Activated T-cell treated with anti-CD3 and anti-CD28 coated beads for 4 hours (primary cell): Measurements from ENCODE around the gene LUC7L.
"Not testable (repeated sequence)": the region's sequence is repeated elsewhere in the genome, so short reads cannot be mapped to it uniquely, and the experiment has no call there.

Experiments
- DNase-seq: peaks from one replicate; pipeline ENCODE4 v3.0.0-alpha.2; 2020

LUC7L gene

DNA sequence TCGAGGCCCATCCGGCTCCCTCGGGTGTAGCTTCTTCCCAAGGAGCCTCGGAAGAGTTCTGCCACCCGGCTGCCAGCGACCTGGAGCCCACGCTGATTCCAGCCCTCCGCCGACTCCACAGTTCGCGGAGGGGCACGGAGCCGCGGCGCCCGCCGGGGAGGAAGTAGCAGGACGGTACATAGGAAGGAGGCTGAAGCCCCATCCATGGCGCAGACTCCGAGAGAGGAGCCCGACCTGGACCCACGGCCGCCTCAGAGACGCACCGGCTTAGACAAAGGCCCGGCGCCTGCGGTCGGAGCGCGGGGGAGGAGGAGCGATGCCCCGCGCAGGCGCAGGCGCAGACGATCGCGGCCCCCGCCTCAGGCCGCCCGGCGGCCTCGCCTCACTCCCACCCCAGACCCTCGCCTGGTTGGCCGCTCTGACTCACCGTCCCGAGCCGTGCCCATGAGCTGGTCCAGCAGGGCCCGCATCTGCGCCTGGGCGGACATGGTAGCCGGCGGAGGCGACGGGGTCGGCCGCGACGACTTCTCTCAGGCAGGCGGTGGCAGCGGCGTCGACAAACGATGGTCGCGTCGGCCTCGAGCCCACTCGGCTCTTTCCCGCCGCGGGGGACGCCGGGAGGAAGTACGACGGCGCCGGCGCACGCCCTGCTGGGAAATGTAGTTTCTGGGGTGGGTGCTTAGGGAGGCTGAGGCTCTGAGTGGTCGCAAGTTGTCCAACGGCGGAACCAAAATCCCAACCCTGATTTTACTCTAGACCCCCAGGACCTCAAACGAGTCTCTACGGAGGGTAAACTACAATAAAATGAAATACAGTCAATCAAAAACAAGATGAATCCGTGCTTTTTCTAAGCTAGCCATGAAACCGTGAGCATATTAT is at the start of gene LUC7L:
Gene LUC7L (minus strand): TSS at position 598 of the 879 bp plus-strand sequence. CDS start 110 bp downstream, at position 488.
- DNase-seq: peak; percentile 75

DNA sequence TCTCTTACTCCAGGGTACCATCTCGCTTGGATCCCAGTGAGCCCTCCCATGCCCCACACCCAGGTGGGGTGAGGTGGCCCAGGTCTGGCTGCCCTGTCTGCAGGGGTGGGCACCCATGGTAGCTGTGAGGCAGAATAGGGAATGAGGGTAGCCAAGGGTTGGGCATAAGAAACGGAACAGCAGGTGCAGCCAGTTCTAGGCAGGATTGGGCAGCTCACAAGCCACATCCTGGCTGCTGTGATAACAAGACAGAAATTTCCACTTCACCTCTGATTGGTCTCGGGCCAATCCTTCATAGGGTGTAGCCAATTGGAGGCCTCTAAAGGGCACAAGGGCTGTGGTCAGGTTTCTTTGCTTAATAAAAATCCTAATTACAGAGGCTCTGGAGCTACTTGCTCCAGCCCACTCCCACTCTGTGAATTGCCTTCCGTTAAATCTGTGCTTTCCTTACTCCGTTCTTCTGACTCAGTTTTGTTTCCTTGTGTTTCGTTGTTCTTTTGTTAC is 49.7 kb upstream of the LUC7L start:
- DNase-seq: no peak

DNA sequence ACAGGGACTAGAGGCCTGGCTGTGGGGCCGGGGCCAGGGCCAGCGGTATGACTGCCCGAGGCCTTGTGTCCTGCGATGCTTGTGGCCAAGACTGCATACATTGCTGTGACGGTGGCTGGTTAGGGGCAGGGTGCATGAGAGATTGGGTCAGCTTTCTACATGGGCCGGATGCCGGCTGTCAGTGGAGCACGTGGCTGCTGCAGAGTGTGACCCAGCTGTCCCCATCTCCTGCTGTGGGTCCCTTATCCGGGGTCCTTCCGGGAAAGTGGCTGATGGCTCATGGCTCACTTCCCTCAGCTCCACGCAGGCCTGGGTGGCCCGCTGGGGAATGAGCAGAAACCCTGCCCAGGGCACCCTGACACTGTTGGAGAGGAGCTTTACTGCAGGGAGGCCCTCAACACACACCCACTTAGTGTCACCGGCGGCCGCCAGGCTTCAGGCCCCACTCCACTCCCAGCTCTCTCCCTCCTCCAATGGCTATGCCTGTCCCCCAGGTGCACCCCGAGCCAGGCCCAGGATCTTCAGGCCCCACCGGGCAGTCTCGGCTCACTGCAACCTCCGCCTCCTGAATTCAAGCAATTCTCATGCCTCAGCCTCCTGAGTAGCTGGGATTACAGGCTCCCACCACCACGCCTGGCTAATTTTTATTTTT is 47.3 kb upstream of the LUC7L start:
- no peak for DNase-seq

- no peak for DNase-seq
These were observed 46.6 kb upstream of the LUC7L start, which contains the start of gene RGS11 for GRCh38 chr16:275786-276232. RGS11 (minus strand) TSS chr16:275944; CDS start chr16:275911, 33 bp downstream.

GRCh38 chr16:275041-275641 is 45.9 kb upstream of the LUC7L start:
- DNase-seq: no peak

DNA sequence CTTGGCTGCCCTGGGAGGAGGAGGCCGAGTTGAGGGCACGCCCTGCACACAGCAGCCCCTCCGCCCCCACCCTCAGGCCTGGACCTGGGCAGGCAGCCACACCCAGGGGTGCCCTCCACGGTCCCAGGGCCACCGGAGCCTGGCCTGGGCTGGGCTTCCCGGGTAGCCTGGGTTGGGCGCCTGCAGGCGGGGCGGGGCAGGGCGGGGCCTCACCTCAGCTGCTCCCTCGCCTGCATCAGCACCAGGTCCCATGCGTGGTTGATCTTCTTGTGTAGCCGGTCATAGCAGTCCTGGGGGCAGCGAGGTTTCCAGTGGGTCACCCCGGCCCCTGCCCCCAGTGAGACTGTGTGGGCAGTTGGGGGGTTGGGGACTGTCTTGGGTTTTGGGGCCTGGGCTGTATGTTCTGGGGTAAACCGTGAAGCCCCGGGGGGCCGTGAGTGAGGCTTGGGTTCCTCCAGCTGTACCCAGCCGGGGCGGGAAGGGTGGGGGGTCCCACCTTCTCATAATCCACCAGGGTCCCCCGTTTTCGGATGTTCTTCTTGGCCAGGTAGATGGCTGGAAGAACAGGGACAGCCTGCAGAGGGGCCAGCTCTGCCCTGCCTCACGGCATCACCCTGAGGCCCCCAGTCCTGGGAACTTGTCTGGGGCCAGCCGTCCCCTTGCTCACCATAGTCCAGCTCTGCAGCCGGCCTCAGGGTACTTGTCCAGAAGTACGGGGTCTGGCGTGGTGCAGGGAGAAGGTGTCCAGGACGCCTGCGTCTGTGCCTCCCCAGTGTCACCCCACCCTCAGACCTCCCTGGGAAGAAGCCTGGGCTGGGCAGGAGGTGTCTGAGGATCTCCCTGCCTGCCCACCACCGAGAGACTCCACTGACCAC is 44.5 kb upstream of the LUC7L start:
- no peak for DNase-seq

DNA sequence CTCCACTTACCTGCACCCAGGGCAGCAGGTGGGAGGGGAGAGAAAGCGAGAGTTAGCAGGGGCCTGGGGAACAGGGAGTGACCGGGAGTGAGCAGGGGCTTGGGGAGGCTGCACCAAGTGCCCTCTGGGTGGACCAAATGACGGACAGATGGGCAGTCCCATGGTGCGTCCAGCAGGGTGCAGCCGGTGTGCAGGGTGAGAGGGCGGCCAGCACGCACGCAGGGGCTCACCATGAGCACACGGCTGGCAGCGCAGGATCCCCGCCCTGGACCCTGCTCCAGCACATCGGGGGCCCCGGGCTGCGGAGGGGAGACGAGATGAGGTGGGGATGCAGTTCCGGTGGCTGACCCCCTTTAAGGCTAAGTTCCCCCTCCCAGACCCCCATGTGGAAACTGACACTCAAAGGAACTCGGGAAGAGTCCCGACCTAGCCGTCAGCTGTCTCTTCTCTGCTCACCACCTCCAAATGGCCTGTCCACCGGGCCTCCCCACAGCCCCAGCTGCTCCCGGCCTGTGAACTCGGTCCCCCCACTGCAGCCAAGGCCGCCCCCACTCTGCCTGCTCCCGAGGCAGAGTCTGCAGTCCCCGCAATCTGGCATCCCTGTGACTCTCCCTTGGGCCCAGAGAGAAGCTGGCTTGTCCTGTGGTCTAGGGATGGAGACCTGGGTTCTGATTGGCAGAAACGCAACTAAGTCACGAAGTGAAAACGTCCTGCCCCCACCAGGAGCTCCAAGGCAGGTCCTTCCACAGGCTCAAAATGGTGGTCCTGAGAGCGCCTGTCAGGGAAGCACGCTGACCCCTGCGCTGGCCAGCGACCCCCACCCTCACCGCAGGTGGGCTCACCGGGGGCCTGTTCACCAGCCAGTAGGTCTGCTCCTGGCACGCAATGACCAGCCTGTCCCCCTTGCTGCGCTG is 43.6 kb upstream of the LUC7L start:
- no peak for DNase-seq

- no peak for DNase-seq
These were observed 41.4 kb upstream of the LUC7L start for GRCh38 chr16:270381-271255.

DNA sequence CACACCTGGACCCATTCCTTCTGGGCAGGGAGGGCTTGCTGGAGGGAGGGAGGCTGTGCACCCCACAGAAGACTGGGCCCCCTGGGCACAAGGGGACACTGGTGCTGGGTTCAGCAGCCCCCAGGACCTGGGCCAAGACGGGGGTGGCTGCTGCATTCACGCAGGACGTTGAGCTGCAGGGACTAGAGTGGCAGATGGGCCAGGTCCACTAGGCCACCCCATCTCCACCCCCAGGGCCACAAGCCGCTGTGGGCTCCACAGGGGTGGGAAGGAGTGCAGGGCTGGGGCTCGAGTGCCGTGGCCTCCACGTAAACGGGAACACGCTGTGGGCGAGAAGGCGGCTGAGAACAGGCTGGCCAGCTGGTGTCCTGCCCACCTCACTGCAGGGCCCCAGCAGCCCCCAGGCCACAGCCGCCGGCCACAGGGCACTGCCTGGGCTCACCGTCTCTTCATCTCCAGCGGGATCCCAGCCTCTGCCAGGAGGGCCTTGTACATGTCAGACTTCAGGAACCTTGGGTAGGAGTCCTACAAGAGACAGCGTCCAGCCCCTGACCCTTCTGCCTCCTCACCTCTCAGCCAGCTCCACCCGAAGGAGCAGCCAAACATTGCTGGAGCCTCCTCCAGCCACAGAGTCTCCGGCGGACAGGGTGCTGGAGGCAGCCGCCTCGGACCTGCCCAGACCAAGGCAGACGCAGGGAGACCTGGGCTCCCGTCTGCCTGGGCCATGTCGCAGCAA is 40.0 kb upstream of the LUC7L start:
- no peak for DNase-seq

DNA sequence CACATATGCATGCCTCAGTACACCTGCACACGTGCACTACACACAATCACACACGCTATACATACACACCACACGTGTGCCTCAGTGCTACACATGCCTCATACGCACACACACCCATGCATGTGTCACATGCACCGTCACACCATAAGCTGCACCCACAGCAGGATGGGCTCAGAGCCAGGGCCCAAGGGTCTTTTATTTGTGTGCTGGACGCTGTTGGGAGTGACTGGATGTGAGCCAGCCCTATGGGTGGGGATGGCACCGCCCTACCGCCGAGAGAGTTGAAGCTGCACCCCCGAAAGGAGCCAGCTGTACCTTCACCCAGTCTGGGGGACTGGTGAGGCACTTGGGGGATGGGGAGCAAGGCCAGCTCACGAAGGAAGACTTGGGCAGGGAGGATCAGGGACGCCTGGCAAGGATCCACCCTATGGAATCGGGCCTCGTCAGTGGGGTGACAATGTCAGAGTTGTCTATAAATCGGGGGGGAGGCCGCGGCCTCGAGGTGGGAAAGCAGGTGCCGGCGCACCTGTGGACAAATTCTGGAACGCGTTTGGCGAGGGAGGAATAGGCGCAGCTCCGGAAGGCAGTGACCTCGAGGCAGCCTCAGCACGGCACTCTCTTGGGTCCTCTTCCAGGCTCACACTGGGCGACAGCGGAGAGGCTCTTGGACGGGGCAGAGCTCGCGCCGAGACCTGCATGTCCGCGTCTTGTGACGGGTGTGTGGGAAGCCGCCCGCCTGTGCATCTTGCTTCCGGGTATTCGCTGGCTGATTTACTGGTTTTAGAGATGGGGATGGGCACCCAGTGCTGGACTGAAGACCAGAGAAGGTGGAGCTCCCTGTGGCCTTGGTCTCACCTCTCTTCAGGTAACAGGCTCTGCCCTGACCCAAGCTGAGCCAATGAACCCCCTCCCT is 39.1 kb upstream of the LUC7L start:
- no peak for DNase-seq

DNA sequence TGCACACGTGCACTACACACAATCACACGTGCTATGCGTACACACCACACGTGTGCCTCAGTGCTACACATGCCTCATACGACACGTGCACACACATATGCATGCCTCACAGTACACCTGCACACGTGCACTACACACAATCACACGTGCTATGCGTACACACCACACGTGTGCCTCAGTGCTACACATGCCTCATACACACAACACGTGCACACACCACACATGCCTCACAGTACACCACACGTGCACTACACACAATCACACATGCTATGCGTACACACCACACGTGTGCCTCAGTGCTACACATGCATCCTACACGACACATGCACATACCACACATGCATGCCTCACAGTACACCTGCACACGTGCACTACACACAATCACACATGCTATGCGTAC is 38.3 kb upstream of the LUC7L start:
- not testable (repeated sequence) for DNase-seq

DNA sequence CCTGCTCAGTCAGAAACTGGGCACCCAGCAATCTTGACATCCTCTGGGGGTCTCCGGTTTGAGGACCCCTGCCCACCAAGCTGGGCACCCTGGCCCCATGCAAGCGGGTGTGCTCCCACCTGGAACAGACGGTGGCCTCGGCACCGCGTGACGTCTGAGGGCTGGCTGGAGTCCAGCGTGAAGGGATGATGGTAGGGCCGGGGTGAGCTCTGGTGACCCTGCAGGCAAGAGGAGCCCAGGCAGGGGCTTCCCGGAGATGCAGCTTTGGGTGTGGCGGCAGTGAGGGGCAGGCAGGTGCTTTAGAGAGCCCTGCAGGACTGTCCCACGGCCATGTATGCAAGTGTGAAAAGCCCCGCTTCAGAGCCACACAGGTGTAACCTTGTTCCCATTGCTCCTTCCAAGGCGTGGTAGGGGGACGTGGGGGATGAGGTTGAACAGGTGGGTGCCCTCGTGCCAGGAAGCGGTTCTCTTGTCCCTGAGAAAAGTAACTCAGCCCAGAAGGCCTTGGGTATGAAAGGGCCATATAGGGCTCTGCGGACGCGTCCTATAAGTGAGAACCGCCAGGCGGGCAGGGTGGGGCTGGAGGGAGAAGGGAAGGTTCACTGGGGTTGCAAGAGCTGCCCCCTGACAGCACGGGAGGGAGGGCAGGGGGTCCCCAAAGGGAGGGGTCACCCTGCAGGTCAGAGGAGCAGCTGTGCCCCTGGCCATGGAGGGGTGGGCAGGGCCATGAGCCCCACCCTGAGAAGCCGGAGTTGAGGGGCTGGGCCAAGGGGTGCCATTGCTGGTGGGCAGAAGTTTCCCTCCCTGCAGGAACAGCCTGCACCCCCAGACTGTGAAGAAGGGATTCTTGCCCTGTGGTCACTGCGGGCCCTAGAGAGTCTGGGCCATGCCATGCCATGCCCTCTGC is 37.3 kb upstream of the LUC7L start:
- no peak for DNase-seq

DNA sequence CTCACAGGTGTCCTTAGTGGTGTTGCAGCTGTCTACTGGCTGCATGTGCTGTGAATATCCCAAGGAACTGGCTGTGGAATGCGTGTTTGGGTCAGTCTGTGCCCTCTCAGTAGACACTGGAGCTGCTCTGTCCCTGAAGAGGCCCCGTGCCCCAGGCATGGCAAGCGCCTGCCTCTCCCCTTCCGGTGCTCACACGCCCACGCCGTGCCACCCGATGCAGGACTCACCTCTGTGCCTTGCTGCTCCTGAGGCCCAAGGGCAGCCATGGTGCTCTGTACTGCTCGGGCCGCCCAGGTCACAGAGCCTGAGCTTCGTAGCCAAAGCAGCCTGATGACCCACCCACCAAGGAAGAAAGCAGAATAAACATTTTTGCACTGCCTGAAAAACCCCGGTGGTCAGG is 36.5 kb upstream of the LUC7L start:
- DNase-seq: no peak

- no peak for DNase-seq
These were observed 35.8 kb upstream of the LUC7L start for GRCh38 chr16:265002-265529.

DNA sequence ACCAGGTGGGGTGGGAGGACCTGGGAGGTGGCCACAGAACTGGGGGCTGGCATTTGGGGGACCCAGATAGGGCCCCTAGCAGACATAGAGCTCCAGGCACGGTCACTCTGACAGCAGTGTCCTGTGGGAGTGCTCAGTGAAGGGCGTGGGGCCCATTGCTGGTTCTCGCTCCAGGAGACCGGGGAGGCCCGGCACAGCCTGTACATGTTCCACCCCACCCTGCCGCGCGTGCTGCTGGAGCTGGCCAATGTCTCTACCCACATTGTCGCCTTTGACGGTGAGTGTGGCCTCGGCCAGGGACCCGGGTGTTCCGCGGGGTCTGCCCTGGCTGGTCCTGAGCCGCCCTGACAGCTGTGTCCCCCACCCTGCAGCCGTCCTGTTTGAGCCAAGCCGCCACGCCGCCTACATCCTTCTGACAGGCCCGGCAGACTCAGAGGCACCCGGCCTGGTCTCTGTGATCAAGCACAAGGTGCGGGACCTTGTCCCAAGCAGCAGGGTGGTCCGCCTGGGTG is 35.2 kb upstream of the LUC7L start:
- DNase-seq: no peak

- DNase-seq: no peak
These were observed 34.7 kb upstream of the LUC7L start for GRCh38 chr16:263944-264343.
